ENCODE results near the gene NHEJ1.
A peak's percentile ranks its signal among the peaks of the same experiment; 100 is the strongest.

NHEJ1 gene

DNA sequence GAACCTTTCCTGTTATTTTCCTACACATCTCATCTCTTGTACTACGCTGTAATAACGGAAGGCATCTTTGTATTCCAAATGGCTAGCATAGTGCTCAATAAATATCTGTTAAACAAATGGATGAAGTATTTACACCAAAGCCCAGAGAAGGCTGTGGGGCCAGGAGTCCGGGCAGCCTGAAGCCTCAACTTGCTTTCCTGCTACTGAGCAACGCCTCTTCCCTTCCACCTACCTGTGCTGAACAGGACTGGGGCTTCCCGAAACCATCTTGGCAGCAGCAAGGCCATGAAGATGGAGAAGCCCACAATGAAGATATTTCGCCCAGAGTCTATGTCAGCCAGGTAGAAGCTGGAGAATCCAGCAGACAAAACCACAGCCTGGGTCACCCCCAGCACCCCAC lies 2.5 kb upstream of the NHEJ1 start:
- TF ChIP-seq, protein P1, sequence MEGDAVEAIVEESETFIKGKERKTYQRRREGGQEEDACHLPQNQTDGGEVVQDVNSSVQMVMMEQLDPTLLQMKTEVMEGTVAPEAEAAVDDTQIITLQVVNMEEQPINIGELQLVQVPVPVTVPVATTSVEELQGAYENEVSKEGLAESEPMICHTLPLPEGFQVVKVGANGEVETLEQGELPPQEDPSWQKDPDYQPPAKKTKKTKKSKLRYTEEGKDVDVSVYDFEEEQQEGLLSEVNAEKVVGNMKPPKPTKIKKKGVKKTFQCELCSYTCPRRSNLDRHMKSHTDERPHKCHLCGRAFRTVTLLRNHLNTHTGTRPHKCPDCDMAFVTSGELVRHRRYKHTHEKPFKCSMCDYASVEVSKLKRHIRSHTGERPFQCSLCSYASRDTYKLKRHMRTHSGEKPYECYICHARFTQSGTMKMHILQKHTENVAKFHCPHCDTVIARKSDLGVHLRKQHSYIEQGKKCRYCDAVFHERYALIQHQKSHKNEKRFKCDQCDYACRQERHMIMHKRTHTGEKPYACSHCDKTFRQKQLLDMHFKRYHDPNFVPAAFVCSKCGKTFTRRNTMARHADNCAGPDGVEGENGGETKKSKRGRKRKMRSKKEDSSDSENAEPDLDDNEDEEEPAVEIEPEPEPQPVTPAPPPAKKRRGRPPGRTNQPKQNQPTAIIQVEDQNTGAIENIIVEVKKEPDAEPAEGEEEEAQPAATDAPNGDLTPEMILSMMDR (conservative IDR thresholded peaks at IDR 0.05; ENCODE audit: low read length), result no peak
- no peak overlapping the region for H3K4me3 ChIP-seq (ENCODE audit: low read length)
- no peak for DNase-seq (ENCODE audit: low read depth)

DNA sequence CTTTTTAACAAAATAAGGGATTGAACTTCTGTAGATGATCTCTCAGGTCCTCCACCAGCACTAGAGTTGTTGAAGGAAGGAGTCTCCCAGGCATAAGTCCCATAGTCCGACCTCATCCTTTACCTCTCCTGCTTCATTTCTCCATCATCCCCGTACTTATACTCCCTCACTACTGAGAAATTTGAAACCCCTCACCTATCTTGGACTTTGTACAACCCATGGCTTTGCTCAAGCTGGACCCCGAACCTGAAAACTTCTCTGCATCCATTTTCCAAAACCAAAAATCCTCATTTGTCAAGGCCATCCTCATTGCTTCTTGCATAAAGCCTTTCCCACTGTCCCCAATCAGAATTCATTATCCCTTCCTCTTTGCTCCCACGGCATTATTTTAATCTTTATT lies 482 bp upstream of the NHEJ1 start:
- H3K4me3 ChIP-seq (ENCODE audit: low read length), result peak overlapping the region; percentile 85
- TF ChIP-seq, protein P1 (conservative IDR thresholded peaks at IDR 0.05; ENCODE audit: low read length), result no peak
- DNase-seq (ENCODE audit: low read depth), result no peak

DNA sequence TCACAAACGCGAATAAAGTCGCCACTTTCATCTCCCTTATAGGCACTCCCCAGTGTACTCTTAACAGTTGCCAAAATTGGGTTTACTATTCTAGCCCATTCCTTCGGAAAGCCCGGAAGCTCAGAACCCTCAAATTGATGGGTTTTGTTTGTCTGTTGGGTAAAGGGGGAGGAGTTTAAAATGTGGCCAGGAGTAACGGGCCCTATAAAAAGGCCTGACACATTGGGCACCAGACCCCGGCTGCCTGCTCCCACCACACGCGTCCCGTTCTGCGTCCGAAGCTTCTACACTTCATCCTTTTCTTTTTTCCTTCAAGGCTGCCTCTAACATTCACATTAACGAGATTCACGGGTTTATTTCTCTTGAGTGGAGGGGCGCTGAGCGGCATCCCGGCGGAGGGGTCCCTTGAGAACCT lies 837 bp downstream of the NHEJ1 start:
- H3K4me3 ChIP-seq (ENCODE audit: low read length), result peak overlapping the region; percentile 85
- DNase-seq (ENCODE audit: low read depth), result no peak
- TF ChIP-seq, protein P1 (conservative IDR thresholded peaks at IDR 0.05; ENCODE audit: low read length), result no peak

DNA sequence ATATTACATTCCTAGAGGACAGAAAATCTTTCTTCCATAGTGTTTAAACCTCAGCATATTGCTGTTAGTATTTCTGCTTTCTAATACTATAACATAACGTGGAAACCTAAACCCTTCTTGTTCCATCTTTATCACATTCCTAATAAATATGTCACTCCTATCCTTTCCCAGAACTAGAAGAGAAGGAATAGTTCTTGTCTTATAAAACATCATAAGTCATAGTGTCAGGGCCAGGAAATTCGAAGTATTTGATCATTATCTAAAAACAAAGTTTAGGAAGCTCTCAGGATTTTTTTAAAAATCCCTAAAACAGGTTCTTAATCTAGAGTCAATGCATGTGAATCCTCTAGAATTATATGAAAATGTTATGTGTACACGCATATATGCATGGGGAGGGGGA lies 2.0 kb downstream of the NHEJ1 start:
- no peak for DNase-seq (ENCODE audit: low read depth)
- H3K4me3 ChIP-seq (ENCODE audit: low read length), result no peak overlapping the region
- TF ChIP-seq, protein P1 (conservative IDR thresholded peaks at IDR 0.05; ENCODE audit: low read length), result no peak

DNA sequence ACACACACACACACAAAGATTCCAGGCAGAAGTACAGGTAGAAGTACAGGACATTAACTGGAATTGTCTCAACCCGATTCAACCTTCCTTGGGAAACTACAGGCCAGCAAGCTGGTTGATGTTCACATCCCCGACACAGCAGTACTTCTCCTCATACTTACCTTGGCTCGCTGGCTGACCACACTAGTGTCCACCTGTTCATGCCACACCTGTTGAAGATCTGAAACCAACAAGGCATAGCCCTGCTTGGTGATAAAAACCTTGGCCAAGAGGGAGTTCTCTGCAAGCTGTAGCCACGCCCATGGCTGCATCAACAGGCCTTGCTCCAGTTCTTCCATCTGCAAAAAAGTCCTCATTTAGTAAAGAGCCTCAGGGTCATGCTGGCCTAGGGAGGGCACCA lies 2.6 kb downstream of the NHEJ1 start:
- H3K4me3 ChIP-seq (ENCODE audit: low read length), result no peak overlapping the region
- TF ChIP-seq, protein P1 (conservative IDR thresholded peaks at IDR 0.05; ENCODE audit: low read length), result no peak
- DNase-seq (ENCODE audit: low read depth), result no peak

DNA sequence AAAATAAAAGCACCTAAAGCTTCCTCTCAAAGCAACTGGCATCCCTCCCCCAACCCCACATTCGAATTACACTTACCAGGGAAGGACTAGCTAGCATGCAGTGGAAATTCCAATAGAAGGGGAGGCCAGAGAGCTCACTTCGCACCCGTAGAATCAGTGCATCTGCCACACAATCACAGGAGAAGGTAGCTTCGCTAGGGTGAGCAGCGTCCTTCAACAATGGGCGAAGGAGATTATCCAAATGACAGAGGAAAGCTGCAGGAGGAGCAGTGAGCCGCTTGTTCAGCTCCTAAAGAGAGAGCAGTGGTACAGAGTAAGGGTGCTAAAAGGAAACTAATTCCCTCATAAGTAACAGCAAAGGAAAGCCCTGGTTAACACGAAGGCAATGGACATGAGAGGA lies 3.2 kb downstream of the NHEJ1 start:
- TF ChIP-seq, protein P1 (conservative IDR thresholded peaks at IDR 0.05; ENCODE audit: low read length), result no peak
- H3K4me3 ChIP-seq (ENCODE audit: low read length), result no peak overlapping the region
- no peak for DNase-seq (ENCODE audit: low read depth)

DNA sequence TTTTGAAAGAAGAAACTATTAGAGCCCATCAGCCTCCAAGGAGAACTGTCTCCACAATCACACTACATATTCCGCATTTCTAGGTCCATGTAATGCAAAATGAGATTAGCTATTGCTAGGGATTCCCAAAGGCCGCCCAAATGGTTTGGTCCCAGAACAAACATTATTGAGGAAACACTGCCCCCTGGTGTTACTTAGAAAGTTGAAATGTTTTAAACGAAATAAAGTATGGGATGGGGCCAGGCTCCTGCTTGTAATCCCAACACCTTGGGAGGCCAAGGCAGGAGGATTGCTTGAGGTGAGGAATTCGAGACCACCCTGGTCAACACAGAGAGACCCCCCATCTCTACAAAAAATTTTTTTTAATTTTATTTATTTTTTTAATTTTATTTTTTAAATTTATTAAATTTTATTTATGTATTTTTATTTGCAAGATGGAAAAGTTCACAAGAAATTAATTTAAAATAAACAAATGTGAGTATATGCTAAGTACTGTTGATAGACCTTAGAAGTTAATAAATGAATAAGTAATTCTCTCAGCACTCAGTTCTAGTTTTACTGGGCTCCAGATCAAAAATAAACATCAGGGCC lies 5.5 kb downstream of the NHEJ1 start:
- peak; percentile 70 for DNase-seq (ENCODE audit: low read depth)
- no peak overlapping the region for H3K4me3 ChIP-seq (ENCODE audit: low read length)
- TF ChIP-seq, protein P1 (conservative IDR thresholded peaks at IDR 0.05; ENCODE audit: low read length), result peak; percentile 58
